Measurements from ENCODE around the gene WWOX.

Gene WWOX

DNA sequence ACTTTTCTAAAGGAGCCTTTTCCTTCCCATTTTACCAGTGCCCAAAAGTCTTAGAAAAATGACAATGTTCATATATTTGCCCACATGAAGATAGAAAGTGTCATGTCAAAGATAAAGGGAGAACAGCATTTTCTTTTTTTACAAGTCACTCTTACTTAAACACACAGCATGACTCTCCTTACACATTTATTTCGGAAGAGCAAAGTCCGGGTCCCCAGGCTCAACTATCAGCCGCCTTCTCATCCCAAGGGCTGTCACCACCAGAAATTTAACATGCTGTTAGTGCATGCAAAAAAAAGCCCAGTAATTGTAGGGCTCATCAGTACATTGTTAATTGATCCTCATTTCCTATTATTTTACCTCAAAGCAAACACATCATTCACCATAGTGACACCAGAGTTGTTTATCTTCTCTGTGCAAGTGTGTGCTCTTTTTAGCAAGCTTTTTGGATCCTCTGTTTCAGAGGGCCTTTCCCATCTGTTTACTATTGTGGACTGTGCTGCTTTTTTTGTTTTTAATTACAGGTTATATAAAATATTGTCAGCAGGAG is 560.3 kb downstream of the WWOX start:
- TF ChIP-seq, protein P1, sequence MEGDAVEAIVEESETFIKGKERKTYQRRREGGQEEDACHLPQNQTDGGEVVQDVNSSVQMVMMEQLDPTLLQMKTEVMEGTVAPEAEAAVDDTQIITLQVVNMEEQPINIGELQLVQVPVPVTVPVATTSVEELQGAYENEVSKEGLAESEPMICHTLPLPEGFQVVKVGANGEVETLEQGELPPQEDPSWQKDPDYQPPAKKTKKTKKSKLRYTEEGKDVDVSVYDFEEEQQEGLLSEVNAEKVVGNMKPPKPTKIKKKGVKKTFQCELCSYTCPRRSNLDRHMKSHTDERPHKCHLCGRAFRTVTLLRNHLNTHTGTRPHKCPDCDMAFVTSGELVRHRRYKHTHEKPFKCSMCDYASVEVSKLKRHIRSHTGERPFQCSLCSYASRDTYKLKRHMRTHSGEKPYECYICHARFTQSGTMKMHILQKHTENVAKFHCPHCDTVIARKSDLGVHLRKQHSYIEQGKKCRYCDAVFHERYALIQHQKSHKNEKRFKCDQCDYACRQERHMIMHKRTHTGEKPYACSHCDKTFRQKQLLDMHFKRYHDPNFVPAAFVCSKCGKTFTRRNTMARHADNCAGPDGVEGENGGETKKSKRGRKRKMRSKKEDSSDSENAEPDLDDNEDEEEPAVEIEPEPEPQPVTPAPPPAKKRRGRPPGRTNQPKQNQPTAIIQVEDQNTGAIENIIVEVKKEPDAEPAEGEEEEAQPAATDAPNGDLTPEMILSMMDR (IDR thresholded peaks at IDR 0.05) = no peak
- Histone ChIP-seq H3K27me3 (peaks cover 4% of the 10 kb centered on the region), H3K9me3 (no peaks in the 10 kb centered on the region), H3K36me3 (no peaks in the 10 kb centered on the region), H3K27ac (no peak overlapping the region), H3K4me3 (ENCODE audit: low read depth in 1 of 2, low read length in 1 of 2) (no peak overlapping the region), H3K4me1 (ENCODE audit: control insufficient read depth in 1 of 2, insufficient read depth in 1 of 2, low read depth in 1 of 2, low read length in 1 of 2) (no peaks in the 10 kb centered on the region)

DNA sequence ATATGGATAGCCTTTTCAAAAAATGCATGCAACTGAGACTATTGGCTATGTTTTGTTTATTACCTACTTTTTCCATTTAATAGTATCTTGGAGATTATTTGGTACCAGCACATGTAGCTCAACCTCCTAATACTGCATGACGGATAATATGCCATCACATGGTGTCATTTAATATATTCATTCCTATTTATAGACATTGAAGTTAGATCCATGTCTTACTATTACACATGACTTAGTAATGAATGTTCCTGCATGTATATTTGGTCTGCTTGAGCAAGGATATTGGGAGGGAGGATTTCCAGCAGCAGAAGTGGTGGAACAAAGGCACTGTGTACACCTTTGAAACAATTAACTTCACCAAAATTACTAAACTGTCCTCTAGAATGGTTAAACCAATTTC is 561.3 kb downstream of the WWOX start:
- Histone ChIP-seq H3K27ac (no peak overlapping the region), H3K4me3 (ENCODE audit: low read depth in 1 of 2, low read length in 1 of 2) (no peak overlapping the region), H3K4me1 (ENCODE audit: control insufficient read depth in 1 of 2, insufficient read depth in 1 of 2, low read depth in 1 of 2, low read length in 1 of 2) (no peaks in the 10 kb centered on the region), H3K27me3 (peaks cover 4% of the 10 kb centered on the region), H3K36me3 (no peaks in the 10 kb centered on the region), H3K9me3 (no peaks in the 10 kb centered on the region)
- TF ChIP-seq, protein P1 (IDR thresholded peaks at IDR 0.05) = no peak

DNA sequence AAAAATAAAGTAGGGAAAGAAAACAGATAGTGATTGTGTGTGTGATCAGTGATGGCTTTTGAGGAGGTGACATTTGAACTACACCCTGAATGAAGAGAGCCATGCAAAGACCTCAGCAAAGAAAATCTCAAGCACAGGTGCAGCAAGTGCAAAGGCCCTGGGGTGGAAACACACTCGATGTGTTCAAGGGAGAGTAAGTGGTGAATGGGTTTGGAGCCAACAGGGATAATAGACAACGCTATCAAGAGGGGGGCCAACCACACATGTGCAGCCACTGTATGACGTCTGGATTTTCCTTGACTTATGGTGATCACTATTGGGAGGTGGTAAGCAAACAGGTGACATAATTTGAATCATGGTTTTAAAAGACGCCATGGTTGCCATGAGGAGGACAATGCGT is 564.2 kb downstream of the WWOX start:
- no peaks in the 10 kb centered on the region for H3K4me1 ChIP-seq (ENCODE audit: control insufficient read depth in 1 of 2, insufficient read depth in 1 of 2, low read depth in 1 of 2, low read length in 1 of 2)
- TF ChIP-seq, protein P1 (IDR thresholded peaks at IDR 0.05) = no peak

DNA sequence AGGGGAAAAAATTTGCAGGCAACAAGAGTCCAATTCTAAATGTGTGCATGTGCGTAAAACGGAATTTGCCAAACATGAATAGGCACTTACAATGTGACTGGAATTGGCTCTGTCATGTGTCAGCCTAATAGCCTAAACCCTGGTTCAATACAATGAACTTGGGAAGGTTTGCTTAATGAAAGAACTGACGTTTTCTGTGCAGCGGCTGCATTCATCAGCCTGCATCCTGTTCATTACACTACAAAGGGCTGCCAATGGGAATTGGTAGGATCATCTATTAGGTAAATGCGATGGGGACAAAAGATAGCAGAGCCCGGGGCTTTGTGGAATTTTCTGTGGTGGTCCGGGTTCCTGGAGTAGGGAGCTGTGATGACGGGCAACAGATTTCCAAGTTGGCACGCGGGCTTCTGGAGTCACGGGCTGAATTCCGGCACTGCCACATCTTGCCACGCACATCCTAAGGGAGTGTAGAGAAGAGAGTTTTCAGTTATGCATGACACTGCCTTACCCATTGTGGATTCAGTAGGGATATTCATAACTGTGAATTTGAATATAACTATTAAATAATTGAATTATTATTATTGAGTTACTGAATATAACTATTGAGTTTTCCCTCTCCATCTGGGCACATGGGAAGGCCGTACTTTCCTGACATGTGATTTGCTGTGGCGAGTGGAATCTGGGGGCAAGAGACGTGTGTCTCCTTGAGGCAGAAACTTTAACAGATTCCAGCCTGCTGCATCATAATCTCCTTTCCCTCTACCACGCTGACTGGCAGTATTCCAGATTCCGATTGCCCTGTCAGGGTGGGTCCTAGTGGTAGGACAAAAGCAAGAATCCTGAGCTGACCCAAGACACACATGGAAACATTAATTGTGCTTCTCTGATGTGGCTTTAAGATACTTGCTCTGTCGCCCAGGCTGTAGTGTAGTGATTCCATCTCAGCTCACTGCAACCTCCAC is 565.6 kb downstream of the WWOX start:
- Histone ChIP-seq H3K36me3 (no peaks in the 10 kb centered on the region), H3K27ac (no peak overlapping the region), H3K4me1 (ENCODE audit: control insufficient read depth in 1 of 2, insufficient read depth in 1 of 2, low read depth in 1 of 2, low read length in 1 of 2) (no peaks in the 10 kb centered on the region), H3K4me3 (ENCODE audit: low read depth in 1 of 2, low read length in 1 of 2) (no peak overlapping the region), H3K9me3 (no peaks in the 10 kb centered on the region), H3K27me3 (no peaks in the 10 kb centered on the region)
- TF ChIP-seq, protein P1 (IDR thresholded peaks at IDR 0.05) = no peak

More for the DNA sequence above, 564.2 kb downstream of the WWOX start:
- peaks cover 4% of the 10 kb centered on the region for H3K27me3 ChIP-seq
- H3K4me3 ChIP-seq (ENCODE audit: low read depth in 1 of 2, low read length in 1 of 2) = no peak overlapping the region
- no peak overlapping the region for H3K27ac ChIP-seq
- H3K9me3 ChIP-seq = no peaks in the 10 kb centered on the region
- H3K36me3 ChIP-seq = no peaks in the 10 kb centered on the region

DNA sequence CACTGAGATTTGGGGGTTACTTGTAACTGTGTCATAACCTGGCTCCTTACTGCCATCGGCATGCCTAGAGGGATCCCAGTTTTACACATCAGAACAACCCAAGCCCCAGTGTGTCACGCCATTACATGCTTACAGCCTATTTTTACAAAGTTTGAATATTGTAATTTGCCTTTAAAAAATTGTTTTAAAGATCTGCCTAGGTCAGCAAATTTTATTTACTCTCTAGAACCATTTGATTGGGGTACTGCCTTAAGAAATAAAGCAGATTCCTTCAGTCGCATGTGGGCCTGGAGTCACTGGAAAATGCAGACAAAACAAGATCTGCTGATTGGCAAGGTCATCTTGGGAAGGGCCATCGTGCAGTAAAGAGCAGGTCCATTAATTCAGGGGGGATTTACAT is 566.9 kb downstream of the WWOX start:
- Histone ChIP-seq H3K27me3 (no peaks in the 10 kb centered on the region), H3K4me3 (ENCODE audit: low read depth in 1 of 2, low read length in 1 of 2) (no peak overlapping the region), H3K27ac (no peak overlapping the region), H3K4me1 (ENCODE audit: control insufficient read depth in 1 of 2, insufficient read depth in 1 of 2, low read depth in 1 of 2, low read length in 1 of 2) (no peaks in the 10 kb centered on the region), H3K36me3 (no peaks in the 10 kb centered on the region), H3K9me3 (no peaks in the 10 kb centered on the region)
- TF ChIP-seq, protein P1 (IDR thresholded peaks at IDR 0.05) = no peak
